ENCODE results near the gene PARD6A. TPM values are rescaled to one million over a fixed set of nuclear protein-coding genes. Genes with fewer than 3 reads are reported as not detected.

PARD6A gene
- total RNA-seq, 1 experiment from 2014 or later: 7.1 TPM

DNA sequence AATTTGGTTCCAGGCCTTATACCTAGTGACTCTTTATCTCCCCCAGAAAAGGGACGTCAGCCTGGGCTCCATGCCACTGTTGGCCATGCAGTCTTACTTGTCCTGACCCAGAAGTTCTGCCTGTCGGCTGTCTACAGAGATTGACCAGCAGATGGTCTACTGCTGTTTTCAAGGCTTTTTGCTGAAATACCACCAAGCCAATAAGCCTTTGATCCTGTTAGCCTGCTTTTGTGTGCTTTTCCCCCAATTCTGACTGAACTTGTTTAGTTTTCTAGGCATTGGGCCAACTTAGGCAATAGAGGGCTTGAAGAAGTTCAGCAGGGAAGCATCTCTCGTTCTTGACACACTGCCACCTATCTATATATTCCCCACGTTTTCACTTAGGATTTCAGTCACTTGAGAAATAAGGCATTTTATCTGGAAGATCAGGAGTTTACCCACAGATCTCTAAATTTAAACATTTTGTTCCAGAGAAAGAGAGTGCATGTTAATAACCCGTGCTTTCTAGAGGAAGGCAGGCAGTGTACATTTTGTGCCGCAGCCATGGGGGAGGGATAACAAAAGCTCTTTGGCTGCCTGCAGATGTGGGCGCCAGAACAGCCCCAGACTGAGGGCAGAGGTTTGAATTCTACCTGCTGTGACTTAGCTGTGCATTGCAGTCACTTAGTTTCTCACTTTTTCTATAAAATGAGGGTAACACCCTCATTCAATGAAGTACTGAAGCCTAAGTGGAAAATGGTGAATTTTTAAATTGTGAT, 28.2 kb upstream of the PARD6A start:
- H3K4me3 ChIP-seq (ENCODE audit: low read depth, low read length): no peak overlapping the region
- intact Hi-C loops (cut with micrococcal nuclease; ENCODE audit: unreplicated experiment): no loop called here
- no peaks in the 10 kb centered on the region for H3K4me1 Mint-ChIP-seq (ENCODE audit: low read depth, unreplicated experiment)
- H3K27me3 ChIP-seq (replicated peaks; ENCODE audit: control insufficient read depth, insufficient read depth, low read length): no peaks in the 10 kb centered on the region
- H3K27me3 Mint-ChIP-seq (ENCODE audit: insufficient read depth, unreplicated experiment): no peaks in the 10 kb centered on the region
- H3K4me3 Mint-ChIP-seq (ENCODE audit: unreplicated experiment): no peak overlapping the region
- H3K36me3 ChIP-seq (ENCODE audit: control insufficient read depth, insufficient read depth, low read length): peaks cover 6% of the 10 kb centered on the region
- H3K4me1 ChIP-seq: no peaks in the 10 kb centered on the region
- no peaks in the 10 kb centered on the region for H3K9me3 ChIP-seq
- DNase-seq: no peak
- H3K36me3 Mint-ChIP-seq (ENCODE audit: insufficient read depth, unreplicated experiment): peaks cover 95% of the 10 kb centered on the region
- TF ChIP-seq, protein P1, sequence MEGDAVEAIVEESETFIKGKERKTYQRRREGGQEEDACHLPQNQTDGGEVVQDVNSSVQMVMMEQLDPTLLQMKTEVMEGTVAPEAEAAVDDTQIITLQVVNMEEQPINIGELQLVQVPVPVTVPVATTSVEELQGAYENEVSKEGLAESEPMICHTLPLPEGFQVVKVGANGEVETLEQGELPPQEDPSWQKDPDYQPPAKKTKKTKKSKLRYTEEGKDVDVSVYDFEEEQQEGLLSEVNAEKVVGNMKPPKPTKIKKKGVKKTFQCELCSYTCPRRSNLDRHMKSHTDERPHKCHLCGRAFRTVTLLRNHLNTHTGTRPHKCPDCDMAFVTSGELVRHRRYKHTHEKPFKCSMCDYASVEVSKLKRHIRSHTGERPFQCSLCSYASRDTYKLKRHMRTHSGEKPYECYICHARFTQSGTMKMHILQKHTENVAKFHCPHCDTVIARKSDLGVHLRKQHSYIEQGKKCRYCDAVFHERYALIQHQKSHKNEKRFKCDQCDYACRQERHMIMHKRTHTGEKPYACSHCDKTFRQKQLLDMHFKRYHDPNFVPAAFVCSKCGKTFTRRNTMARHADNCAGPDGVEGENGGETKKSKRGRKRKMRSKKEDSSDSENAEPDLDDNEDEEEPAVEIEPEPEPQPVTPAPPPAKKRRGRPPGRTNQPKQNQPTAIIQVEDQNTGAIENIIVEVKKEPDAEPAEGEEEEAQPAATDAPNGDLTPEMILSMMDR (IDR thresholded peaks at IDR 0.05; ENCODE audit: insufficient read depth in 1 of 2, low read depth in 1 of 2, low read length in 1 of 2, severe bottlenecking in 1 of 2, unreplicated experiment in 1 of 2): no peak
- no peak overlapping the region for H3K27ac Mint-ChIP-seq (ENCODE audit: unreplicated experiment)
- H3K9me3 Mint-ChIP-seq (ENCODE audit: unreplicated experiment): no peaks in the 10 kb centered on the region
- POLR2A ChIA-PET: no interaction called here
- no TSS peak for BruUV-seq (replicated peaks)
- CTCF ChIA-PET: interaction anchor here (0.6 to 1.0 kb wide), 4 partner anchors 39 to 119 kb away, joined by 3 to 5 read pairs (median 4); partner anchors contain the start of gene CTCF

DNA sequence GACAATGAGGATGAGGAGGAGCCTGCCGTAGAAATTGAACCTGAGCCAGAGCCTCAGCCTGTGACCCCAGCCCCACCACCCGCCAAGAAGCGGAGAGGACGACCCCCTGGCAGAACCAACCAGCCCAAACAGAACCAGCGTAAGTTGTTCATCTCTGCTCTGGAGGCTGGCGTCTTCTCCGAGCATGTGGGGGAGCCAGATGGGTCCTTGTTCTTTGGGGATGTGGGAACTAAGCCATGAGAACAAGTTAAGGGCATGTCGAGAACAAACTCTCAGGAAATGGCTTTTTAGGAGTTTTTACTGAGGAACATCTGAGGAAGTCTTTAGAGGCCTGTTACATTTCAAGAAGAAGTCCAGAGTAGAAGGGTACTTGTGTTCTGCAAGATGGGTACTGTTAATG, 24.0 kb upstream of the PARD6A start:
- Mint-ChIP-seq H3K9me3 (ENCODE audit: unreplicated experiment) (no peaks in the 10 kb centered on the region), H3K27me3 (ENCODE audit: insufficient read depth, unreplicated experiment) (no peaks in the 10 kb centered on the region), H3K27ac (ENCODE audit: unreplicated experiment) (no peak overlapping the region), H3K4me1 (ENCODE audit: low read depth, unreplicated experiment) (no peaks in the 10 kb centered on the region), H3K4me3 (ENCODE audit: unreplicated experiment) (no peak overlapping the region), H3K36me3 (ENCODE audit: insufficient read depth, unreplicated experiment) (peaks cover 85% of the 10 kb centered on the region)
- Histone ChIP-seq H3K4me1 (no peaks in the 10 kb centered on the region), H3K4me3 (ENCODE audit: low read depth, low read length) (no peak overlapping the region), H3K9me3 (no peaks in the 10 kb centered on the region), H3K27me3 (replicated peaks; ENCODE audit: control insufficient read depth, insufficient read depth, low read length) (no peaks in the 10 kb centered on the region), H3K36me3 (ENCODE audit: control insufficient read depth, insufficient read depth, low read length) (peaks cover 3% of the 10 kb centered on the region; the same call in 1 of the 2 replicates)
- intact Hi-C loops (cut with micrococcal nuclease; ENCODE audit: unreplicated experiment): no loop called here
- no peak for DNase-seq
- ChIA-PET CTCF (no interaction called here), POLR2A (no interaction called here)
- TF ChIP-seq, protein P1 (IDR thresholded peaks at IDR 0.05; ENCODE audit: insufficient read depth in 1 of 2, low read depth in 1 of 2, low read length in 1 of 2, severe bottlenecking in 1 of 2, unreplicated experiment in 1 of 2): no peak
- BruUV-seq (replicated peaks): no TSS peak

- Mint-ChIP-seq H3K36me3 (ENCODE audit: insufficient read depth, unreplicated experiment) (peaks cover 85% of the 10 kb centered on the region), H3K4me3 (ENCODE audit: unreplicated experiment) (no peak overlapping the region), H3K9me3 (ENCODE audit: unreplicated experiment) (no peaks in the 10 kb centered on the region), H3K4me1 (ENCODE audit: low read depth, unreplicated experiment) (no peaks in the 10 kb centered on the region), H3K27ac (ENCODE audit: unreplicated experiment) (no peak overlapping the region), H3K27me3 (ENCODE audit: insufficient read depth, unreplicated experiment) (no peaks in the 10 kb centered on the region)
- BruUV-seq (replicated peaks): no TSS peak
- Histone ChIP-seq H3K9me3 (no peaks in the 10 kb centered on the region), H3K27me3 (replicated peaks; ENCODE audit: control insufficient read depth, insufficient read depth, low read length) (no peaks in the 10 kb centered on the region), H3K4me1 (no peaks in the 10 kb centered on the region), H3K4me3 (ENCODE audit: low read depth, low read length) (no peak overlapping the region), H3K36me3 (ENCODE audit: control insufficient read depth, insufficient read depth, low read length) (peaks cover 3% of the 10 kb centered on the region; the same call in 1 of the 2 replicates)
- intact Hi-C loops (cut with micrococcal nuclease; ENCODE audit: unreplicated experiment): no loop called here
- POLR2A ChIA-PET: interaction anchor here (0.6 kb wide), 1 partner anchor 54 kb away, joined by 4 read pairs; no protein-coding TSS in a partner anchor
- CTCF ChIA-PET: no interaction called here
- DNase-seq: no peak
- TF ChIP-seq, protein P1 (IDR thresholded peaks at IDR 0.05; ENCODE audit: insufficient read depth in 1 of 2, low read depth in 1 of 2, low read length in 1 of 2, severe bottlenecking in 1 of 2, unreplicated experiment in 1 of 2): no peak
Observed at GRCh38 chr16:67637625-67638024, 23.1 kb upstream of the PARD6A start.
